Fibroblast of skin of left quadriceps (primary cell): ENCODE measurements around the gene PRDM16.

ENCODE experiments used
- DNase-seq, 2 experiments: peaks; one replicate each; pipeline ENCODE4 v3.0.0-alpha.2; 2013; ENCODE audit warnings: low read depth in 2 of 2

The PRDM16 gene

DNA sequence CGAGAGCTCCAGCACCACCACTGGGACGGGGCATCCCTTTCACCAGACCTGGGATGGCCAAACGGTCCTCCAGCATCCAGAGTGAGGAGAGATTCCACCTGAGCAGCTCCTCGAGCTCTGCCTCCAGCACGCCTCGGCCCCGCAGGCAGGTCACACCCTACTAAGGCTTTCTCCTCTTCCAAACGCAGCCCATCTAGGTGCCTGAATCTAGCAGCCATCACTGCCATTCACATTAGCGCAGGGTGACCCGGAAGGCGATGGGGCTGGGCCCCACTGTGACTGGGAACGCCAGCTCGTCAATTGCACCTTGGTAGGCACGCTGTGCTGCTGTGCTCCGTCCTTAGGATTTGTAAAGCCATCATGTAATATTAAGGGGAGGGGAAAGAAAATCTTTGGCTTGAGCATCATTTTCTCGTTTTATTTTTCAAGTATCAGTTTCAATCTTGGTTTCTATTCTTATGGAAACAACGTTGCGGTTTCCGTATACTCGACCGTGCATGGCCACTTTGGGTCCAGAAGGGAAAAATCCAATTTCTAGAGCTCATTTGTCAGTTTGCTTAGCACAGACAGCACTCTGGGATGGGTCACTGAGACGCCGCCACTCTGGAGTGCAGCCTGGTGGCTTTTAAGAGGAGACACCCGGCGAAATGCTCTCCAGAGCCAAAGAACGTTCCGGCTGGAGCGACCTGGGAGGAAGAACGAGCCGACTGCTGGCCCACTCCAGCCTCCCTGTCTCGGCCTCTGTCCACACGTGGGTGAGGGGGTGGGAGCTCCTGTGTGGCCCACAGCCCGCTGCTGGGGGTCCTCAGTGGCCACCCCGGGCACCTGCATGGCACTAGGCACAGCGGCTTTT, 173.6 kb downstream of the PRDM16 start:
- no peak for DNase-seq

- no peak for DNase-seq
These were observed 174.3 kb downstream of the PRDM16 start for GRCh38 chr1:3243304-3243703.

DNA sequence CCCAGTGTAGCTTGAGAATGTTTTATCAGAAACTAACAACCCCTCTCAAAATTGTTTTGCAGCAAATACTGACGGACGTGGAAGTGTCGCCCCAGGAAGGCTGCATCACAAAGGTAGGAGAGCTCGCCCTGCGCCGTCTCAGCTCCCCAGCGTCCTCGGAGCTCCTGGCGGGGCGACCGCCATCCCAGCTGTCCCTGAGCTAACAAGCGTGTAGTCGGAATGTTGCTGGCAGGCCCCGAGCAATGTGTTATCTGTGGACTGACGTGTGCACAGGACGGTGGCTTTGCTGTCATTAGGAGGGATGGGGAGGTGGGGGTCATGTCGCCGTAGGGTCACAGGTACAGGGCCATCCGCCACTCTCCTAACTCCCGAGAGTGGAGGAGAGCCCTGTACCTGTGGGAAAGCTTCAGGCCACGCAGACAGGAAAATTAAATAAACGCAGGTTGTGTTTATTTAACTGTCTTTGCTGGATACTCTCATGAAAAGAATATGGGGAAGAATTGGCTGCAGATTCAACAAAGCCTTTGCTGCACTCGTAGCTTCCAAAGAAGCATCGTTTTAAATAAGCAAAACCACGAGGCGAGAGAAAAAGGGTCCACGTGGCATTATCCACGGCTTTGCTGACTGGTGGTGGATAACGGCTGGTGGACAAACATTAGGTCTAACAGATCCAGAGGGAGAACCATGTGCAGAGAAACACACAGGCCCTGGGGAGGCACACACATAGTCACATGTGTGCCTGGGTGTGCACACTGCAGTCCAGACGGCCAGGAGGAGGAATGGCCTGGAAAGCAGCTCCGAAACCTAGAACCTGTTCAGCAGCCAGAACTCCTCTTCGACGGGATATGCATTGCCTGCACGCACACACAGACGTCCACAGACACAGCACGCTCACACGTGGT, 175.3 kb downstream of the PRDM16 start:
- no peak for DNase-seq

GRCh38 chr1:3244927-3245315, 175.9 kb downstream of the PRDM16 start:
- no peak for DNase-seq

DNA sequence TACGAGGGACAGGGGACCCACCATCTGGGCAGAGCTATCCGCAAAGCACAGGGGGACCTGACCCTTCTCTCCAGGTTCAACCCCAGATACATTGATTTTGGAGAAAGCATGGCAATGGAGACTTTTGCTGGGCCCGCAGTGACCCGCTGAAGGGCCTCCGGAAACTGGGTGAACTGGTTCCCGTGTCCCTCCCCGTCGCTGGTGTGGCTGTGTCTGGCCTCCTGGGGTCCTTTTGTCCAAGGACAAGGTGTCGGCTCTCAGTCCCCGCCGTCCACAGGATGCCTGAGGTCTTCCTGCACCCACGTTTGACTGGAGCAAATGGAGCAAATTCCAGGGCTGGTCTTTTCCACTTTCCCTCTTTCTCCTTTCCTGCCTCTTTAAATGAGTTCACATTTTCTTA, 176.3 kb downstream of the PRDM16 start:
- DNase-seq: no peak

GRCh38 chr1:3245768-3246167, 176.8 kb downstream of the PRDM16 start:
- no peak for DNase-seq

DNA sequence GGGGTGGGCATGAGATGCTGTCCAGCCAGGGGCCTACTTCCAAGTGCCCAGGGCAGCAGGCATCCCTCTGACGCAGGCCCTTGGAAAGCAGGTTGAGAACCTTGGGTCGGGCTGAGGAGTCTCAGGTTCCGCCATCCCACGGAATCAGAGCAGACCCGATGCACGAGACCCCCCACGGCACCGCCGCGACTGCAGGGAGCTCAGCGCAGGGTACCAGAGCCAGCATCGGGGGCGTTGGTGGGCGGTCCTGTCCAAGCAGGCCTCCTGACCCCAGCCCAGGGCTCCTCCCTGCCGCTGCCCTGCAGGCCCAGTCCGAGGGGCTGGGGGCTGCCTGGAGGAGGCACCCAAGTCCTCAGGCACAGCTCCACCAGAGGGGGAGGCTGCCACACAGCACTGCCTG, 177.2 kb downstream of the PRDM16 start:
- no peak for DNase-seq

- no peak for DNase-seq
These were observed 178.6 kb downstream of the PRDM16 start for GRCh38 chr1:3247521-3248121.

DNA sequence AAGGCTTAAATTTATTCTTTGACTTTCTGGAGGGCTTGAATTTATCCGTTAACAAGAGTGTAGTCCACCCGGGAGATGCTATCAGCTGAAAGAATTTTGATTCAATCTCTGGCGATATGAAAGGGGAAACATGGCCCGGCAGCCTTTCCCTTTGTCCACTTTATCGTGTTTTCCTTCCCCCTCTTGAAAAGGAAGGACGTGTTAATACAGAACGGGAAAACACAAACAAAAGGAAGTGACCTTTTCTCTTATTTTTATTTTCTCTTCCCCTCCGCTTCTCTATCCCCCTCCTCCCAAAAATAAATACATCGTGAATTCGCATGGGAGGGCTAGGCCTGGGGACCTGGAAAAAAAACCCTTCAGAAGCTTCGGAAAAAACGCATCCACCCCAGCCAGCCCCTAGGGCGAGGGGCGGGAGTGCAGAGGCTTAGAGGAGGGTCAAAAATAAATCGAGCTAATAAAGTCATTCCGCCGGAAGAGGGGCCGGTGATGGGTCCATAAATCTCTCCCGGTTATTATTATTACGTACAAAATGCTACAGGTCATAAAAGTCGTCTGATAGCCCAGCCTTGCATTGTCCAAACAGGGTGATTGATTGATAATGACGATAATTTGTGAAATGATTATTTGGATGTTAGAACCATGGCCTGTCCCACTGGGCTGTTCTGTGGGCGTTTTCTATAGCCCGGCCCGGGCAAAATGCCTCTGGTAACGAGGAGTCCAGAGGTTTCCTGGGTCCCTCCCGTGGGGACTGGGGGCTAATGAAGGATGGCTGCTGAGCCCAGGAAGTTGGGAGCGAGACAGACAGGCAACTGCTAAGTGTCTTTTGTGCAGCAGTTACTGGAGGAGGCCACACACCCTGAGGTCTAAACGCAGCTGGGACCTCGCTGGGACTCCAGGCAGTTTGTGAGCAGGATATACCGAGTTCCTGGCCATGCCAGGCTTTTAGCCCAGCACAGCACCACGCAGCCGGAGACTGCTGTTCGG, 179.4 kb downstream of the PRDM16 start:
- no peak for DNase-seq

GRCh38 chr1:3249231-3249630, 180.2 kb downstream of the PRDM16 start:
- no peak for DNase-seq

GRCh38 chr1:3249631-3250501, 180.9 kb downstream of the PRDM16 start:
- no peak for DNase-seq

DNA sequence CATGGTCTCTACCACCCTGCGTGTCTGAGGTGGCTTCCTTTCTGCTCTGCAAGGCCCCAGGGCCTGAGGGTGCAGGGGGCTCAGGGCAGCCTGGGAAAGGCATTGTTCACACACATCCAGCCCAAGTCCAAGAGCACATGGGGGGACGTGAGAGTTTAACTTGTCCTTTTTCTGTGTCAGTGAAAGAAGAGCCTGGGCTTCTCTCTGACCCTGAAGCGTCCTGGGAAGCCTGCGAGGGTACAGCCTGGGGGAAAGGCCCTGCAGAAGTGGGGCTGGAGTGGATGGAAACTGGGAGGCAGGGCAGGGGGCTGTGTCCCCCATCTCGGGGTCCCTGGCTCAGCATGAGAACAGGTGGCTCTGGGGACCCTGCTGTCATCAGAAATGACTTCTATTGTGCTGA, 181.6 kb downstream of the PRDM16 start:
- DNase-seq: no peak

GRCh38 chr1:3251099-3251806, 182.2 kb downstream of the PRDM16 start:
- no peak for DNase-seq

- DNase-seq: no peak
These were observed 182.9 kb downstream of the PRDM16 start for GRCh38 chr1:3251807-3252428.

GRCh38 chr1:3255680-3256079, 186.7 kb downstream of the PRDM16 start:
- no peak for DNase-seq

DNA sequence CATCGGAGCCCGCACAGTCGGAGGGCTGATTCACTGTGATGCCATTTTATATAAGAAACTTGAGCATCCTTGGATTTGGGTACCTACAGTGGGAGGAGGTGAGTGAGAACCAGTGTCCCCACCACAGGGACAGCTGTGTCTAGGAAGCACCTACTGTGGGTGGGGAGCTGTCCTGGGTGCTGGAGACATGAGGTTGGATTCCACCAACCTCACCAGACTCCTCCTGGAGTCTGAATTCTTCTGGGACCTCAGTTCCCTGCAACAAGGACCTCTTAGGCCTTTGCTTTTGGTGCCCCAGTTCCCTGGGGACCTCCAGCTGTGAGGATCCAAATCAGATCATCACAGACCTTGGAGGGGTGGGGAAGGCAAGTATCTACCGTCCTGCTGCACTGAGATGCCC, 188.8 kb downstream of the PRDM16 start:
- no peak for DNase-seq

DNA sequence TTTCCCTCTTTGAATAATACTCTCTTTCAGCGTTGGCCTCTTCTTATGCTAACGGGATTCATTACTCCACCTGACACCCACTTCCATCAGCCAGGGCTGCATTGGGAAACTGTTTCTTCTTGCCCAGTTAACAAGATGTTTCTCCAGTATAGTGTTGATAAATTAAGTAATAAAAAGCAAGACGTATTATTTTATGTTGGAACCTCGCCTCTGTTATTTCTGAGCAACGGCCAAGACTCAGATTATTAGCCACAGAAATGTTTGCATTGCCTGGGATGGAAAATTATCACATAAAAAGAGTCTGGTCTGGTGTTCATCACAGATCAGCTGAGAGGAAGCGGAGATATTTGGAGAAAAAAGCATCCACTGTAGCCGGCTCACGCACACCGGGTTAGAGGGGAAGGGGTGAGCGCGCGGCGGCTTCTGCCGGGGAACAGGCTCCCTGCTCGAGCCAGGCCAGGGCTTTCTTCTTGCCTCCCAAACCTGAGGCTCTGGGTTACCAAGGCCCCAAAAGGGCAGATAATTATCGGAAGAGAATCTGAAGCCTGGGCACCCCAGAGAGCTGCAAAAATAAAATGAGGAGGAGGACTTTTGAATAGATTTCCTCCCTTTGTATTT, 189.5 kb downstream of the PRDM16 start:
- DNase-seq: no peak

DNA sequence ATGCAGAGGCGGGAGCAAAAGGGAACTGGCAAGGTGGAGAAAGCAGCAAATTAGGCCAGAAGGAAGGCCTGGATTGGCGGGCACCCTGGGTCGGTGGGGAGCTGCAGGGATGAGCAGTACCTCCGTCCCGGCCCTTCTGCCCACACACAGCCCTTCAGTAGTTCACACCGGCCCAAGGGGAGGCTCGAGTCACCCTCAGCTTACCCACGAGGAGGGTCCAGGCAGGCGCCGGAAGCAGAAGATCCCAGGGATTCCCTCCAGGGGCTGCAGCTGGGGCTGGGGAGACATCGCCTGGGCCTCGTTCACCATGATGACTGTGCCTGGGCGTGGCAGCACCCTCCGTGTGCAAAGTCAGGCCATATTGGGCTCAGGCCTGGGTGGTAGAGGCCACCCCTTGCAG, 190.0 kb downstream of the PRDM16 start:
- DNase-seq: no peak
